ENCODE measurements around the gene PROSER3. TPM values are rescaled to one million over a fixed set of nuclear protein-coding genes. Genes with fewer than 3 reads are reported as not detected.

PROSER3 gene
- total RNA-seq, 1 donor from 2014 or later, result 63.4 TPM

GRCh38 chr19:35713904-35714495, 44.0 kb upstream of the PROSER3 start:
- Mint-ChIP-seq H3K27me3 (ENCODE audit: low read depth) (no peaks in the 10 kb centered on the region), H3K4me3 (peak overlapping the region; percentile 75)
- TF ChIP-seq CTCF (conservative IDR thresholded peaks at IDR 0.05), result no peak

GRCh38 chr19:35714601-35715354, 43.2 kb upstream of the PROSER3 start:
- Mint-ChIP-seq H3K27me3 (ENCODE audit: low read depth) (no peaks in the 10 kb centered on the region), H3K27ac (ENCODE audit: unreplicated experiment) (no peak overlapping the region), H3K36me3 (ENCODE audit: low read depth) (no peaks in the 10 kb centered on the region), H3K4me3 (peak overlapping the region; percentile 75), H3K9me3 (no peaks in the 10 kb centered on the region), H3K4me1 (peaks cover 30% of the 10 kb centered on the region)
- DNase-seq (ENCODE audit: low read depth, low spot score), result no peak
- no peak for TF ChIP-seq CTCF (conservative IDR thresholded peaks at IDR 0.05)

More at GRCh38 chr19:35713904-35714495, 44.0 kb upstream of the PROSER3 start:
- no peak for DNase-seq (ENCODE audit: low read depth, low spot score)
- Mint-ChIP-seq H3K36me3 (ENCODE audit: low read depth) (no peaks in the 10 kb centered on the region), H3K4me1 (peaks cover 24% of the 10 kb centered on the region), H3K9me3 (no peaks in the 10 kb centered on the region), H3K27ac (ENCODE audit: unreplicated experiment) (no peak overlapping the region)

GRCh38 chr19:35715355-35715809, 42.6 kb upstream of the PROSER3 start:
- H3K9me3 Mint-ChIP-seq, result no peaks in the 10 kb centered on the region
- H3K27me3 Mint-ChIP-seq (ENCODE audit: low read depth), result no peaks in the 10 kb centered on the region
- no peak overlapping the region for H3K4me3 Mint-ChIP-seq
- TF ChIP-seq CTCF (conservative IDR thresholded peaks at IDR 0.05), result no peak
- peaks cover 2% of the 10 kb centered on the region for H3K36me3 Mint-ChIP-seq (ENCODE audit: low read depth)
- H3K27ac Mint-ChIP-seq (ENCODE audit: unreplicated experiment), result no peak overlapping the region
- H3K4me1 Mint-ChIP-seq, result peaks cover 34% of the 10 kb centered on the region
- DNase-seq (ENCODE audit: low read depth, low spot score), result no peak

- H3K36me3 Mint-ChIP-seq (ENCODE audit: low read depth), result peaks cover 2% of the 10 kb centered on the region
- H3K4me3 Mint-ChIP-seq, result peak overlapping the region; percentile 95
- H3K27ac Mint-ChIP-seq (ENCODE audit: unreplicated experiment), result peak overlapping the region; percentile 97
- H3K9me3 Mint-ChIP-seq, result no peaks in the 10 kb centered on the region
- no peaks in the 10 kb centered on the region for H3K27me3 Mint-ChIP-seq (ENCODE audit: low read depth)
- TF ChIP-seq CTCF (conservative IDR thresholded peaks at IDR 0.05), result no peak
- peaks cover 34% of the 10 kb centered on the region for H3K4me1 Mint-ChIP-seq
- no peak for DNase-seq (ENCODE audit: low read depth, low spot score)
Observed at GRCh38 chr19:35715981-35716800, 41.8 kb upstream of the PROSER3 start.

- Mint-ChIP-seq H3K4me1 (peaks cover 34% of the 10 kb centered on the region), H3K36me3 (ENCODE audit: low read depth) (peaks cover 2% of the 10 kb centered on the region), H3K27ac (ENCODE audit: unreplicated experiment) (peak overlapping the region; percentile 97), H3K4me3 (peak overlapping the region; percentile 95), H3K9me3 (no peaks in the 10 kb centered on the region), H3K27me3 (ENCODE audit: low read depth) (no peaks in the 10 kb centered on the region)
- TF ChIP-seq CTCF (conservative IDR thresholded peaks at IDR 0.05), result peak; percentile 93
- DNase-seq (ENCODE audit: low read depth, low spot score), result peak; percentile 92
Observed at GRCh38 chr19:35716801-35717664, 40.9 kb upstream of the PROSER3 start.

All from neural crest cell (in vitro differentiated cells).